Nephron progenitor cell (in vitro differentiated cells): Measurements from ENCODE around the gene RPTOR.

Experiments
- DNase-seq: peaks from one replicate; pipeline ENCODE4 v3.0.0; 2021
- H3K27ac Mint-ChIP-seq: 2 replicates; pipeline ENCODE4 v1.8.0; 2021; ENCODE audit warnings: mild to moderate bottlenecking, moderate library complexity, mixed read lengths
- H3K27me3 Mint-ChIP-seq: 2 replicates; pipeline ENCODE4 v1.8.0; 2021; ENCODE audit warnings: mild to moderate bottlenecking, low read depth, mixed read lengths; ENCODE audit not compliant: poor library complexity
- H3K36me3 Mint-ChIP-seq: 2 replicates; pipeline ENCODE4 v1.8.0; 2021; ENCODE audit warnings: low read depth, mixed read lengths
- H3K4me1 Mint-ChIP-seq: 2 replicates; pipeline ENCODE4 v1.8.0; 2021; ENCODE audit warnings: mixed read lengths
- H3K4me3 Mint-ChIP-seq: 2 replicates; pipeline ENCODE4 v1.8.0; 2021; ENCODE audit warnings: mild to moderate bottlenecking, moderate library complexity, mixed read lengths
- H3K9me3 Mint-ChIP-seq: 2 replicates; pipeline ENCODE4 v1.8.0; 2021; ENCODE audit warnings: mild to moderate bottlenecking, moderate library complexity, mixed read lengths
- TF ChIP-seq, protein P1 (sequence below): fragments of 200-600 bp; sonication (generic); IDR thresholded peaks from 2 replicates; pipeline ENCODE4 v1.5.0; 2021; ENCODE audit warnings: antibody characterized with exemption

The RPTOR gene, protein sequence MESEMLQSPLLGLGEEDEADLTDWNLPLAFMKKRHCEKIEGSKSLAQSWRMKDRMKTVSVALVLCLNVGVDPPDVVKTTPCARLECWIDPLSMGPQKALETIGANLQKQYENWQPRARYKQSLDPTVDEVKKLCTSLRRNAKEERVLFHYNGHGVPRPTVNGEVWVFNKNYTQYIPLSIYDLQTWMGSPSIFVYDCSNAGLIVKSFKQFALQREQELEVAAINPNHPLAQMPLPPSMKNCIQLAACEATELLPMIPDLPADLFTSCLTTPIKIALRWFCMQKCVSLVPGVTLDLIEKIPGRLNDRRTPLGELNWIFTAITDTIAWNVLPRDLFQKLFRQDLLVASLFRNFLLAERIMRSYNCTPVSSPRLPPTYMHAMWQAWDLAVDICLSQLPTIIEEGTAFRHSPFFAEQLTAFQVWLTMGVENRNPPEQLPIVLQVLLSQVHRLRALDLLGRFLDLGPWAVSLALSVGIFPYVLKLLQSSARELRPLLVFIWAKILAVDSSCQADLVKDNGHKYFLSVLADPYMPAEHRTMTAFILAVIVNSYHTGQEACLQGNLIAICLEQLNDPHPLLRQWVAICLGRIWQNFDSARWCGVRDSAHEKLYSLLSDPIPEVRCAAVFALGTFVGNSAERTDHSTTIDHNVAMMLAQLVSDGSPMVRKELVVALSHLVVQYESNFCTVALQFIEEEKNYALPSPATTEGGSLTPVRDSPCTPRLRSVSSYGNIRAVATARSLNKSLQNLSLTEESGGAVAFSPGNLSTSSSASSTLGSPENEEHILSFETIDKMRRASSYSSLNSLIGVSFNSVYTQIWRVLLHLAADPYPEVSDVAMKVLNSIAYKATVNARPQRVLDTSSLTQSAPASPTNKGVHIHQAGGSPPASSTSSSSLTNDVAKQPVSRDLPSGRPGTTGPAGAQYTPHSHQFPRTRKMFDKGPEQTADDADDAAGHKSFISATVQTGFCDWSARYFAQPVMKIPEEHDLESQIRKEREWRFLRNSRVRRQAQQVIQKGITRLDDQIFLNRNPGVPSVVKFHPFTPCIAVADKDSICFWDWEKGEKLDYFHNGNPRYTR (N-terminal part only)

DNA sequence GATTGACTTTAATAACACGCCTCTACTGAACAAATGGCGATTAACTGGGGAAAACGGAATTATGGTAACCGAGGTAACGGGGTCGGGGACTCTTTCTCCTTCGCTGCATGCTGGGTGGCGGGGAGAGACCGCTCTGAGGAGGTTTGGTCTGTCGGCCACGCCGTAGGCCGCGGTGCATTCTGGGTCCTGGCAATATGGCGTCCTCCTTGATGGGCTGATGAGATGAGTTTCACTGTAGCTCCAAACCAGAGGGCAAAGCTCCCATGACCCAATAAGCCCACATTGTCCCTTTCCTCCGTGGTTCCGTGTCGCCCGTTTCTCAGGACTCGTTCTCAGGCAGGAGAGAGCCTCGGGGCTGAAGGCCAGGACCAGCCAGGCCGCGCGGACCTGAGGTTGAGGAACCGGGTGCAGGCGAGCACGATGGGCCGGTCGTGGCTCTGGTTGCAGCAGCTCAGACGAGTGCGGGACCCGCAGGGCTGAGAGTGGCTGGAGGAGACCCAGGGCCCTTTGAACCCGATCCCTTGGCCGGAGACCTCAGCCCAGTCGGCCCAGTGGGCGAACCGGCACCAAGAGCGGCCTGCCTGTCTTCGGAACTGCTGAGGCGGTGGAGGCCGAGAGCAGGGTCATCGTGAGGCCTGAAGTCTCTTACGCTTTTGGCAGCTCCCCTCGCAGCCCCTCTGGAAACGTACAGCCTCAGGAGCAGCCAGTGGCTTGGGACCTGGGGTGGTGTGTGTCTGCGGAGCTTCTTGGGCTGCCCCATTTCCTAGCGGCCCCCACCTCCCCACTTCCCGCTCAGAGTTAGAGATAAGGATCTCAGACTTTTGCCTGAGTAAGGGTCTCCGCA lies at the start of gene RPTOR:
Gene RPTOR, plus strand, starts transcription at position 184 of the 844 bp plus-strand sequence. CDS start 792 bp downstream, outside the sequence.
- H3K4me3 Mint-ChIP-seq: peak within 1 kb of the TSS; percentile 96
- no peaks in the 10 kb centered on the region for H3K9me3 Mint-ChIP-seq
- no peaks in the 10 kb centered on the region for H3K36me3 Mint-ChIP-seq
- H3K27me3 Mint-ChIP-seq: peaks cover 16% of the 10 kb centered on the region
- TF ChIP-seq, protein P1, sequence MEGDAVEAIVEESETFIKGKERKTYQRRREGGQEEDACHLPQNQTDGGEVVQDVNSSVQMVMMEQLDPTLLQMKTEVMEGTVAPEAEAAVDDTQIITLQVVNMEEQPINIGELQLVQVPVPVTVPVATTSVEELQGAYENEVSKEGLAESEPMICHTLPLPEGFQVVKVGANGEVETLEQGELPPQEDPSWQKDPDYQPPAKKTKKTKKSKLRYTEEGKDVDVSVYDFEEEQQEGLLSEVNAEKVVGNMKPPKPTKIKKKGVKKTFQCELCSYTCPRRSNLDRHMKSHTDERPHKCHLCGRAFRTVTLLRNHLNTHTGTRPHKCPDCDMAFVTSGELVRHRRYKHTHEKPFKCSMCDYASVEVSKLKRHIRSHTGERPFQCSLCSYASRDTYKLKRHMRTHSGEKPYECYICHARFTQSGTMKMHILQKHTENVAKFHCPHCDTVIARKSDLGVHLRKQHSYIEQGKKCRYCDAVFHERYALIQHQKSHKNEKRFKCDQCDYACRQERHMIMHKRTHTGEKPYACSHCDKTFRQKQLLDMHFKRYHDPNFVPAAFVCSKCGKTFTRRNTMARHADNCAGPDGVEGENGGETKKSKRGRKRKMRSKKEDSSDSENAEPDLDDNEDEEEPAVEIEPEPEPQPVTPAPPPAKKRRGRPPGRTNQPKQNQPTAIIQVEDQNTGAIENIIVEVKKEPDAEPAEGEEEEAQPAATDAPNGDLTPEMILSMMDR: no peak
- H3K27ac Mint-ChIP-seq: peak within 1 kb of the TSS; percentile 98
- peak; percentile 90 for DNase-seq
- H3K4me1 Mint-ChIP-seq: peaks cover 30% of the 10 kb centered on the region

DNA sequence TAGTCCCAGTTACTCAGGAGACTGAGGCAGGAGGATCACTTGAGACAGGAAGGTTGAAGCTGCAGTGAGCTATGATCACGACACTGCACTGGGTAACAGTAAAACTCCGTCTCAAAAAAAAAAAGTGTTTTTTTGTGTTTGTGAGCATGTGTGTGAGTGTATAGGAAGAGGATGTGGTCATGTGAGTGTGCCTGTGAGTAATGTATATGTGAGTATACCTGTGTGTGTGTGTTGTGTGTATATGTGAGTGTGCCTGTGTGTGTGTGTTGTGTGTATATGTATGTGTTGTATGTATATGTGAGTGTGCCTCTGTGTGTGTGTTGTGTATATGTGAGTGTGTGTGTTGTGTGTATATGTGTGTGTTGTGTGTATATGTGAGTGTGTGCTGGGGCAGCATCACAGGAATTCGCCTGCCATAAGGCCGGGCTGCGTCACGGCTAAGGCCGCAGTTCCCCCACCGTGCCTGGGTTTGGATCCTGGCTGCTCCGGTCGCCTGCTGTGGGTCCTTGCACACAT lies 46.9 kb upstream of the RPTOR start:
- no peak for DNase-seq
- no peak overlapping the region for H3K4me3 Mint-ChIP-seq
- peaks cover 55% of the 10 kb centered on the region for H3K4me1 Mint-ChIP-seq
- TF ChIP-seq, protein P1: no peak
- peaks cover 61% of the 10 kb centered on the region for H3K27me3 Mint-ChIP-seq
- H3K36me3 Mint-ChIP-seq: no peaks in the 10 kb centered on the region
- H3K9me3 Mint-ChIP-seq: no peaks in the 10 kb centered on the region
- peak overlapping the region; percentile 0 for H3K27ac Mint-ChIP-seq

DNA sequence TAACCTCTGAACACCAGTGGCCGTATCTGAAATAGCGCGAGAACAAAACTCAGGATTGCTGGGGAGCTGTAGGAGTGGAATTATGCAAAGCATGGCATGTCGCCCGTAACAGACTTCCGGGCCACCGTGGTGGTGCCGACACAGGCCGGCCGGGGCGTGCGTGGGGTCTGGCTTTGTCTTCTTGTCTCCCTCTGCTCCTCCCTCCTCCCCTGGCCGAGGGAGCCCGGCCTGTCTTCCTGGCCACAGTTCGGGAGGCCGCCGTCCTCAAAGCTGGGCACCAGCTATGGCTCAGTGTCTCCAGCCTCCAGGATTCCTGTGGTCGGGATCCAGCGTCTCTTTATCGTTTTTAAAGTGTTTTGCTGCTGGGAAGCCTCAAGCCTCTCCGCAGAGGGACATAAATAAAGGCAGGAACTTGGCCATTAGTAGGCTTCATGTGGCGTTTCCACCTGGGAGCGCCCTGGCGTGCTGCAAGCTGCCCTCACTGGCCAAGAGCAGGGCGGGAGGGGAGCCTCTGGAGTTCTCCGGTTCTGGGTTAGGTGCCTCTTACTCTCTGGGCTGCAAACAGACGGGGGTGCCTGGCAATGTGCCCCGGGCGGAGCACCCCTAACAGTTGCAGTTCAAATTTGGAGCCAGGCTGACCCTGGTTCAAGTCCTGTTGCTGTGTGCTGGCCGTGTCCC lies 46.3 kb upstream of the RPTOR start:
- TF ChIP-seq, protein P1: no peak
- Mint-ChIP-seq H3K27me3 (peaks cover 58% of the 10 kb centered on the region), H3K27ac (no peak overlapping the region), H3K4me3 (no peak overlapping the region), H3K4me1 (peaks cover 49% of the 10 kb centered on the region), H3K36me3 (no peaks in the 10 kb centered on the region), H3K9me3 (no peaks in the 10 kb centered on the region)
- DNase-seq: peak; percentile 38

DNA sequence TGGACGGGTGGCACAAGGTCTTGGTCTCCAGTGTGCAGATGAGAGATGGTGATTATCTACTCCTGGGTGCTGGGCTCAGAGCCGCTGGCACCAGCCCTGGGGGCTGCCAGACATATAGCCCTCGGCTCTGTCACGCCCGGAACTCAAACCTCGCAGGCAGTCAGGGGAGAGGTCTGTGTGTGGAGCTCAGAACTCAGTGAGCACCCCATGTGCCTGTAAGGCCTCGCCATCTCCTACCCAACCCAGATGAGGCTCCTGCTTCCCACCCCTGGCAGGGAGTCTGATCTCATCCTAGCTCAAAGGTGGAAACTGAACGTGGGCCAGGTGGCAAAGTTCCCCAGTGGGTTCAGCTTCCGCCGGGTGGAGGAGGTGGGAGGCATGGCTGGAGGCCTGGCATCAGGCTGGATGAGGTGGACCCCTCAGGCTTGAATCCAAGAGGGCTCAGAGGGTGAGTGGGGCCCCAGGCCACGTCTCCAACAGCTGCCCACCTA lies 45.7 kb upstream of the RPTOR start:
- Mint-ChIP-seq H3K27me3 (peaks cover 58% of the 10 kb centered on the region), H3K9me3 (no peaks in the 10 kb centered on the region), H3K27ac (no peak overlapping the region), H3K36me3 (no peaks in the 10 kb centered on the region), H3K4me1 (peaks cover 46% of the 10 kb centered on the region), H3K4me3 (no peak overlapping the region)
- no peak for DNase-seq
- TF ChIP-seq, protein P1: no peak
